ENCODE measurements around the gene SOBP.

SOBP gene

DNA sequence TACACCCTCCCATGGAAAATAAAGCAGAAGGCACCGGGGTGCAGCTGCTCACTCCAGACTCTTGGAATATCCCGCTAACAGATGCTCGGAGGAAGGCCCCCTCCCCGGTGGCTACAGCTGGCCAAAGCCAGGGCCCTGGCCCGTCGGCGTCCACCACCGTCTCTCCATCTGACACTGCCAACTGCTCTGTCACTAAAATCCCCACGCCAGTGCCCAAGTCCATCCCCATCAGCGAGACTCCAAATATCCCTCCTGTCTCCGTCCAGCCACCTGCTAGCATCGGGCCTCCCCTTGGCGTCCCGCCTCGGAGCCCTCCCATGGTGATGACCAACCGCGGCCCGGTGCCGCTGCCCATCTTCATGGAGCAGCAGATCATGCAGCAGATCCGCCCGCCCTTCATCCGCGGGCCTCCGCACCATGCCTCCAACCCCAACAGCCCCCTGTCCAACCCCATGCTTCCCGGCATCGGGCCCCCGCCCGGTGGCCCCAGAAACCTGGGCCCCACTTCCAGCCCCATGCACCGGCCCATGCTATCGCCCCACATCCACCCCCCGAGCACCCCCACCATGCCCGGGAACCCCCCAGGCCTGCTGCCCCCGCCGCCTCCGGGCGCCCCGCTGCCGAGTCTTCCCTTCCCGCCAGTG lies 143.9 kb downstream of the SOBP start:
- peak overlapping the region in 2 of 3 experiments; percentile 37 to 41 for H3K4me3 Mint-ChIP-seq
- no peaks in the 10 kb centered on the region for H3K9me3 Mint-ChIP-seq
- H3K36me3 Mint-ChIP-seq (ENCODE audit: low read depth), result peaks cover 45% of the 10 kb centered on the region
- no peak overlapping the region for H3K27ac Mint-ChIP-seq
- TF ChIP-seq, protein P1, sequence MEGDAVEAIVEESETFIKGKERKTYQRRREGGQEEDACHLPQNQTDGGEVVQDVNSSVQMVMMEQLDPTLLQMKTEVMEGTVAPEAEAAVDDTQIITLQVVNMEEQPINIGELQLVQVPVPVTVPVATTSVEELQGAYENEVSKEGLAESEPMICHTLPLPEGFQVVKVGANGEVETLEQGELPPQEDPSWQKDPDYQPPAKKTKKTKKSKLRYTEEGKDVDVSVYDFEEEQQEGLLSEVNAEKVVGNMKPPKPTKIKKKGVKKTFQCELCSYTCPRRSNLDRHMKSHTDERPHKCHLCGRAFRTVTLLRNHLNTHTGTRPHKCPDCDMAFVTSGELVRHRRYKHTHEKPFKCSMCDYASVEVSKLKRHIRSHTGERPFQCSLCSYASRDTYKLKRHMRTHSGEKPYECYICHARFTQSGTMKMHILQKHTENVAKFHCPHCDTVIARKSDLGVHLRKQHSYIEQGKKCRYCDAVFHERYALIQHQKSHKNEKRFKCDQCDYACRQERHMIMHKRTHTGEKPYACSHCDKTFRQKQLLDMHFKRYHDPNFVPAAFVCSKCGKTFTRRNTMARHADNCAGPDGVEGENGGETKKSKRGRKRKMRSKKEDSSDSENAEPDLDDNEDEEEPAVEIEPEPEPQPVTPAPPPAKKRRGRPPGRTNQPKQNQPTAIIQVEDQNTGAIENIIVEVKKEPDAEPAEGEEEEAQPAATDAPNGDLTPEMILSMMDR (IDR thresholded peaks at IDR 0.05; ENCODE audit: unreplicated experiment in 3 of 3), result no peak
- peaks cover 44% of the 10 kb centered on the region for H3K4me1 Mint-ChIP-seq
- no peaks in the 10 kb centered on the region for H3K27me3 Mint-ChIP-seq (ENCODE audit: low read depth)

DNA sequence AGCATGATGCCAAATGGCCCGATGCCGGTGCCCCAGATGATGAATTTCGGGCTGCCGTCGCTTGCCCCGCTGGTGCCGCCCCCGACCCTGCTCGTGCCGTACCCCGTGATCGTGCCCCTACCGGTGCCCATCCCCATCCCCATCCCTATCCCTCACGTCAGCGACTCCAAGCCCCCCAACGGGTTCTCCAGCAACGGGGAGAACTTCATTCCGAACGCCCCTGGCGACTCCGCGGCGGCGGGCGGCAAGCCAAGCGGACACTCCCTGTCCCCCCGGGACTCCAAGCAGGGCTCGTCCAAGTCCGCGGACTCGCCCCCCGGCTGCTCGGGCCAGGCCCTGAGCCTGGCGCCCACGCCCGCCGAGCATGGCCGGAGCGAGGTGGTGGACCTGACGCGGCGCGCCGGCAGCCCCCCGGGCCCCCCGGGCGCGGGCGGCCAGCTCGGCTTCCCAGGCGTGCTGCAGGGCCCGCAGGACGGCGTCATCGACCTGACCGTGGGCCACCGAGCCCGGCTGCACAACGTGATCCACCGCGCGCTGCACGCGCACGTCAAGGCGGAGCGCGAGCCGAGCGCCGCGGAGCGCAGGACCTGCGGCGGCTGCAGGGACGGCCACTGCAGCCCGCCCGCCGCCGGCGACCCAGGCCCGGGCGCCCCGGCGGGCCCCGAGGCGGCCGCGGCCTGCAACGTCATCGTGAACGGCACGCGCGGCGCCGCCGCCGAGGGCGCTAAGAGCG lies 144.6 kb downstream of the SOBP start:
- TF ChIP-seq, protein P1 (IDR thresholded peaks at IDR 0.05; ENCODE audit: unreplicated experiment in 3 of 3), result no peak
- H3K27me3 Mint-ChIP-seq (ENCODE audit: low read depth), result no peaks in the 10 kb centered on the region

DNA sequence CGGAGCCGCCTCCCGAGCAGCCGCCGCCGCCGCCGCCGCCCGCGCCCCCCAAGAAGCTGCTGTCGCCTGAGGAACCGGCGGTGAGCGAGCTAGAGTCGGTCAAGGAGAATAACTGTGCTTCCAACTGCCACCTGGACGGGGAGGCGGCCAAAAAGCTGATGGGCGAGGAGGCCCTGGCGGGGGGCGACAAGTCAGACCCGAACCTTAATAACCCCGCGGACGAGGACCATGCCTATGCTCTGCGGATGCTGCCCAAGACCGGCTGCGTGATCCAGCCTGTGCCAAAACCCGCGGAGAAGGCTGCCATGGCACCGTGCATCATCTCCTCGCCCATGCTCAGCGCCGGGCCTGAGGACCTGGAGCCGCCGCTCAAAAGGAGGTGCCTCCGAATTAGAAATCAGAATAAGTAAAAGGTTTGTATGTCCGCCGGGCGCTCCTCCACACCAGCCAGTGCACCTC lies 145.2 kb downstream of the SOBP start:
- H3K27ac Mint-ChIP-seq, result no peak overlapping the region
- no peaks in the 10 kb centered on the region for H3K9me3 Mint-ChIP-seq
- TF ChIP-seq, protein P1 (IDR thresholded peaks at IDR 0.05; ENCODE audit: unreplicated experiment in 3 of 3), result no peak
- no peak overlapping the region for H3K4me3 Mint-ChIP-seq
- H3K4me1 Mint-ChIP-seq, result peaks cover 40% of the 10 kb centered on the region
- peaks cover 45% of the 10 kb centered on the region for H3K36me3 Mint-ChIP-seq (ENCODE audit: low read depth)
- H3K27me3 Mint-ChIP-seq (ENCODE audit: low read depth), result no peaks in the 10 kb centered on the region

More for the DNA sequence above, 144.6 kb downstream of the SOBP start:
- Mint-ChIP-seq H3K4me3 (no peak overlapping the region), H3K9me3 (no peaks in the 10 kb centered on the region), H3K4me1 (peaks cover 40% of the 10 kb centered on the region), H3K36me3 (ENCODE audit: low read depth) (peaks cover 45% of the 10 kb centered on the region), H3K27ac (no peak overlapping the region)

DNA sequence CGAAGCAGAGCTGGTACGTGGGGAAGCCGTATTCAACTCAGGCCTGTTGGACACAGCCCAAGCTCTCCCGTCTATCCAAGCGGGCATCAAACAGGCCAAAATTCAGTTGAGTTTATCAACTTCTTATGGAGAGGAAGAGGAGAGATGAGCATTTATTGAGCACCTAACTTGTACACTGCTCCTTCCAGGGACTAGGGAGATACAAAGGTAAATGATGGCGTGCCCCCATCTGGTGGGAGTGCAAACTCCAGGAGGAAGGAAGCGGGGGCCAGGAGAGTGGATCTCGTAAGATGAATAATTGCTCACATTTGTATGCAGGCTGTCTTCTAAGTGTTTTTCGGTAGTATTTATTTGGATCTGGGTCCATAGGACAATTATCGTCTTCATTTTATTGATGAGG lies 146.6 kb downstream of the SOBP start:
- Mint-ChIP-seq H3K27ac (no peak overlapping the region), H3K36me3 (ENCODE audit: low read depth) (peaks cover 45% of the 10 kb centered on the region), H3K4me3 (no peak overlapping the region), H3K9me3 (no peaks in the 10 kb centered on the region), H3K4me1 (peaks cover 44% of the 10 kb centered on the region), H3K27me3 (ENCODE audit: low read depth) (no peaks in the 10 kb centered on the region)
- TF ChIP-seq, protein P1 (IDR thresholded peaks at IDR 0.05; ENCODE audit: unreplicated experiment in 3 of 3), result no peak

DNA sequence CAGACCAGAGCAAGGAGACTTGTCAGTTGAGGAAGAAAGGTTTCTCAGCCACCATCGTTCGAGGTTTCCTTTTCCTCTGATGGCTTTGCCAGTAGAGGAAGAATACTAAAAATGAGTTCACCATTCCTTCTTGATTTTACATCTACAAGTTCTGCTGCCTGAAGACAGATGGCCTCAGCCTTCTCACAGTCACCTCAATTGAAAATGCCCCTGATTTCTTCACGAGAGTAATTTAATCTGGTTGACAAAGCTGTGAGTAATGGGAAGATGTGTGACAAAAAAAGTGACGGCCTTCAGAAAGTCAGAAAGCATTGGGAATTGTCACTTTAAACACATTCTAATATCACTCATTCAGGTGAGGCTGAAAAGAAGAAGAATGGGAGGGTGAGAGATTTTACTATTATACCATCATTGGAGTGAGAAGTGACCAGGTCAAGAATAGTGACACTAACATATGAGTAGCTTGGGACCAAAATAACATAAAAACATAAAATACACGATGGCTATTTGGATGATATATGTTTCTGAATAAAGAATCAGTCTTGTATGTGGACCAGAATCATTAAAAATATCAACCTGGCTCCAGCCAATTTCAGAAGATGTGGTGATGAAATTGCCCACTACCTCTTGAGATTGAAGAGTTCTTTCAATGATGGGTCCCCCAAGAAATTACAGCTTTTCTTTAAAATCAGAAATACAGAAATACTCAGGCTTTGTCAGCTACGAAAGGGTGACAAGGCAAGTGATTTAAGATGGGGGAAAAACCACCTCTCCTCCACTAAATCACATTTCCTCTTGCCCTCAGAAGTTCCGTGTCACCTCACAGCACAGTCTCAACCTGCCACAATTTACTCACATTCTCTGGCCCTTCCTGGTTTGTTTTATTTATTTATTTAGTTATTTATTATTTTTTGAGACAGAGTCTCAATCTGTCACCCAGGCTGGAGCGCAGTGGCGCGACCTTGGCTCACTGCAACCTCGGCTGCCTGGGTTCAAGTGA lies 147.7 kb downstream of the SOBP start:
- TF ChIP-seq, protein P1 (IDR thresholded peaks at IDR 0.05; ENCODE audit: unreplicated experiment in 3 of 3), result no peak
- no peaks in the 10 kb centered on the region for H3K27me3 Mint-ChIP-seq (ENCODE audit: low read depth)
- H3K27ac Mint-ChIP-seq, result no peak overlapping the region
- peaks cover 38% of the 10 kb centered on the region for H3K36me3 Mint-ChIP-seq (ENCODE audit: low read depth)
- no peaks in the 10 kb centered on the region for H3K9me3 Mint-ChIP-seq
- H3K4me3 Mint-ChIP-seq, result no peak overlapping the region
- peaks cover 48% of the 10 kb centered on the region for H3K4me1 Mint-ChIP-seq

All from nephron (organoid).